Epidermal melanocyte (primary cell): ENCODE data around the gene ZMYND15.

Experiments
- DNase-seq: peaks from one replicate; pipeline ENCODE4 v3.0.0; 2011; ENCODE audit warnings: low spot score; ENCODE audit not compliant: insufficient read length

ZMYND15 gene

DNA sequence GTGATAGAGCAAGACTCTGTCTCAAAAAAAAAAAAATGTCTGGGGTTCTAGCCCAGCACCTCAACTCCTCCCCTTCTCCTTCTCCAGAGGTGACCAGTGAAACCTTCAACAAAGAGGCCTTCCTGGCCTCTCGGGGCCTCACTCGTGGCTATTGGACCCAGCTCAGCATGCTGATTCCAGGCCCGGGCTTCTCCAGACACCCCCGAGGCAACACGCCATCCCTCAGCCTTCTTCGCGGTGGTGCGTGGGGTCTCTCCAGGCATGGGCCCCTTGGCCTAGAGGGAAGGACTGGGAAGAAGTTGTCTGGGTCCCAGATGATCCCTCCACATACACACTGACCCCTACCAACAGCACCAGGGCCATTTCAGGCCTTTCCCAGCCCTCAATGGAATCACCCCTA lies 3.6 kb downstream of the ZMYND15 start:
- no peak for DNase-seq

DNA sequence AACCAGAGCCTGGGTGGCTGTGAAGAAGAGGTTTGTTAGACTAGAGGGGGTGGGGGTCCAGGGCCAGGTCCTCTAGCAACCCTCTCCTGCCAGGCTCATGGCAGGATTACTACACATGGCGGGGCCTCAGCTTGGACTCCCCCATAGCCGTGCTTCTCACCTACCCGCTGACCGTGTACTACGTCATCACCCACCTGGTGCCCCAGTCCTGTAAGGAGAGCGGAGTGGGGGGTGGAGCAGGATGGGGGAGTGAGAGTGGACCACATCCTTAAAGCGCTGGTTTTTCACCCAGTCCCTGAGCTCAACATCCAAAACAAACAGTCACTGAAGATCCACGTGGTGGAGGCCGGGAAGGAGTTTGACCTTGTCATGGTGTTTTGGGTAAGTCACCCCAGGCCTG lies 4.3 kb downstream of the ZMYND15 start:
- DNase-seq: no peak

DNA sequence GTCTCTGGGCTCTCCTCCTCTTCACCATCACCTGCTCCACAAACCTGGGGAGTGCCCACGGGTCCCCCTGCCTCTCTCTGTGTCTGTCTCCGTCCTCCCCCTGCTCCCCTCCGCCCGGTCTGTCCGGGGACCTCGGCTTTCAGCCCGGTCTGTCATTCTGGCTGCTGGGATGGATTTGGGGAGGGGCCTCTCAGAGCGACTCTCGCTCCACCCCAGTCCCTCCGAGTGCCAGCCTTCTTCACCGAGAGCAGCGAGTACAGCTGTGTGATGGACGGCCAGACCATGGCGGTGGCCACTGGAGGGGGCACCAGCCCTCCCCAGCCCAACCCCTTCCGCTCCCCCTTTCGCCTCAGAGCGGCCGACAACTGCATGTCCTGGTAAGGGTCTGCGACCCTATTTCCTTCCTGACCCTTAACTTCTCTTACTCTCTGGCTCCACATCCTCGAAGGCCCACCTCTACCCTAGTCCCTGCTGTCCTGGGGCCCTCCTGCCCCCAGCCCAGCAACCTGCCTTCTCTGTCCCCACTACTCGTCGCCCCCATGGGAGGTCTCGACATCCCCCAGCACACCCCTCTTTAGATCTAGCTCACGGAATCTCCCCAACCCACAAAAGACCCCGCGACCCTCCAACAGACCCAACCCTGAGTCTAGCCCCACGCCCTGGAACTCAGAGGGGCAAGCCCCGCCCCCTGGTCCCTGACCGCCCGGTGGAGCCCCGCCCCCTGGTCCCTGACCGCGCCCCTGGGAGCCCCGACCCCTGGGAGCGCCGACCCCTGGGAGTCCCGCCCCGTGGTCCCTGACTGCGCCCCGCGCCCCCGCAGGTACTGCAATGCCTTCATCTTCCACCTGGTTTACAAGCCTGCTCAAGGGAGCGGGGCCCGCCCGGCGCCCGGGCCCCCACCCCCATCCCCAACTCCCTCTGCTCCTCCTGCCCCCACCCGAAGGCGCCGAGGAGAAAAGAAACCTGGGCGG lies 5.7 kb downstream of the ZMYND15 start:
- no peak for DNase-seq

DNA sequence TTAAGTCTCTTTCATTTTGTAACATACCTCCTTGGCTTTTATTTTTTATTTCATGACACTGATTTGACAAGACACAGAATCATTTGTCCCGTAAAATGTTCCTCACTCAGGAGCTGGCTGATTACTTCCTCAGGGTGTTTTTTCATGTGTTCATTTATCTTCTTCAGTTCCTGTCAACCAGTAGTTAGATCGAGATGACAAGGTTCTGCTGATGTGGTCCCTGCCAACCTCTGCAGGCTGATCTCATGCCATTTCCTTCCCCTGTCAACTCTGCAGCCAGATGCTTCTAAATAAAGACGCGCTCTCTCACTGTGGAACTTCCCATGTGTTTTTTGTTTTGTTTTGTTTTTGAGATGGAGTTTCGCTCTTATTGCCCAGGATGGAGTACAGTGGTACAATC lies 8.2 kb downstream of the ZMYND15 start:
- no peak for DNase-seq

DNA sequence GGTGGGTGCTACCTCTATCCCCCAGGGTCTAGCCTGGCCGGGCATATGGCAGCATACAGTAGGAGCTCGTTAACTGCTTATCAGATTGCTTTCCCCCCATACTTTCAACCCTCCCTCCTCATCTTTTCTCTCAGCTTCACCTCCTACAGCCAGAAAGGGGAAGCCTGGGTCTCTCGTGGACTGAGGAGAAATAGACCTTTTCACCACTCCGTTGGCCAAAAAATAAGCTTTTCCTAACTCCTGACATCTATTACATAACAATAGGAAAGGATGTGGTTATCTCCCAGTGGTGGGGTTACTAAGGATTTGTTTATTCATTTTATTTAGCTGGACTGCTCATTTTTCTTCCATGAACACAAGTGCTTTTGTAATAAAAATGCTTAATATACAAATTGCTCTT lies 9.1 kb downstream of the ZMYND15 start:
- no peak for DNase-seq

DNA sequence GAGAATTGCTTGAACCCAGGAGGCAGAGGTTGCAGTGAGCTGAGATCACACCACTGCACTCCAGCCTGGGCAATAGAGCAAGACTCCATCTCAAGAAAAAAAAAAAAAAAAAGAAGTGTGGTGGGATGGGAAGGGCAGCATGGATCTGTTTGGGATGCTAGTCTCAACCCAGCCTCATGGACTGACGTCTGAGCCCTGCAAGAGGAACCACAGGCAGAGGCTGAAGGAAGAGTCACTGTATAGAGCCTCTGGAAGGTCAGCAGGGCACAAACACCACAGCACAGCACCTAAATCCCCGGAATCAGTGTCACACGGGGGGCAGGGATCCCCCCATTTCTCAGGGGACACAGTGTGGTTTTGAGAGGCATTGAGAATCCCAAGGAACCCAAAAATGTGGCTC lies 11.0 kb downstream of the ZMYND15 start:
- DNase-seq: no peak

DNA sequence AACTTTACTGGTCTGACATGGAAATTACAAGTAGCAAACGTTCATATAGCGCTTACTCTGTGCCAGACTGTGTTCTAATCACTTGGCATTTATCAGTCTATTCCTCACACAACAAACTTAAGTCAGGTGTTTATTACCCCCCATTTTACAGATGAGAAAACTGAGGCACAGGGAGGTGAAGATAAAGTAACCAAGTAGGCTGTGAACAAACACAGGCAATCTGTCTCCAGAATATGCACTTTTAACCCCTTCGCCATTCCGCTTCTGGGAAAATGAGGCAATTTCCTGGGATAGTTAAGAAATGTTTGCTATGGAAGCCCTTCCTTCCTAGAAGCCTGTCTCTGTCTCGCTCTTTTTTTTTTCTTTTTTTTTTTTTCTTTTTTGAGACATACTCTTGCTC lies 12.3 kb downstream of the ZMYND15 start:
- no peak for DNase-seq

DNA sequence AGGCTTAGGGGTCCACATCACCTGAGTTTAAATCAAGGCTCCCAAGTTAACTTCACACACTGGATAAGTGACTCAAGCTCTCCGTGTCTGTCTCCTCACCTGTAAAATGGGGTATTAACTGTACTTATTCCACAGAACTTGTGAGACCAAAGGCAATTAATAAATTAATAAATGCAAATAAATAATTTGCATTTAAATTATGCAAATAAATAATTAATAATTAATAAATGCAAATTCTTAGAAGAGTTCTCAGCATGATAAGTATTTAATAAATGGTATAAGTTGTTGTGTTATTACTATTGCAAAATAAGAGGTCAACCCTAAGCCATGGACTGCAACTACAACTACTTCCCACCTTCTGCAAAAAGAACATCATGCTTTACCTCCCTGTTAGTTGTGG lies 13.8 kb downstream of the ZMYND15 start:
- no peak for DNase-seq

DNA sequence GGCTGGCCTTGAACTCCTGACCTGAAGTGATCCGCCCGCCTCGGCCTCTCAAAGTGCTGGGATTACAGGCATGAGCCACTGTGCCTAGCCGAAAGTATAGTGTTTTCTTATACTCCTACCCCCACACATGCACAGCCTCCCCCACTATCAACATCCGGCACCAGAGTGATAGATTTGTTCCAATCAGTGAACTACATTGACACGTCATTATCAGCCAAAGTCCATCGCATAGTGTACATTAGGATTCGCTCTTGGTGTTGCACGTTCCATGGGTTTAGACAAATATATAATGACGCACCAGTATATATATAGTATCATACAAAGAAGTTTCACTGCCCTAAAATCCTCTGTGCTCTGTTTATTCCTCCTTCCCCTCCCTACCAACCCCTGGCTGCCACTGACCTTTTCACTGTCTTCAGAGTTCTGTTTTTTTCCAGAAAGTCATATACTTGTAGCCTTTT lies 20.2 kb downstream of the ZMYND15 start:
- no peak for DNase-seq

DNA sequence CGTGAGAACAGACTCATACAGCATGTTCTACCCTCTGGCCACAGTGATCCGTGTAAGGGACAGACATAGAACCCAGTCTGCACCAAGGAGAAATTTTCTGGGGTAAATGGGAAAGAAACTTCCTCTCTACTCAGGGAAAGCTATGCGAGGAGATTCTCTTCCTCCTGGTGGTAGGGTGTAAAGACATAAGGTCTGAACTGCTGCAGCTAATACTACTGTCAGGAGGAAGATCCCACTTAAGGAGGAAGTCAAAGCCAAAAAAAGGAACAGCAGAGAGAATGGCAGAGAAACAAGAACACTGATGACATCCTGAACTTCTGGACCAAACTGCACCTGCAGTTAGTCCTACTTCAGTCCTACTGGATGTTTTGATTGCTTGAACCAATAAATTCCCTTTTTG lies 25.0 kb downstream of the ZMYND15 start:
- DNase-seq: no peak

DNA sequence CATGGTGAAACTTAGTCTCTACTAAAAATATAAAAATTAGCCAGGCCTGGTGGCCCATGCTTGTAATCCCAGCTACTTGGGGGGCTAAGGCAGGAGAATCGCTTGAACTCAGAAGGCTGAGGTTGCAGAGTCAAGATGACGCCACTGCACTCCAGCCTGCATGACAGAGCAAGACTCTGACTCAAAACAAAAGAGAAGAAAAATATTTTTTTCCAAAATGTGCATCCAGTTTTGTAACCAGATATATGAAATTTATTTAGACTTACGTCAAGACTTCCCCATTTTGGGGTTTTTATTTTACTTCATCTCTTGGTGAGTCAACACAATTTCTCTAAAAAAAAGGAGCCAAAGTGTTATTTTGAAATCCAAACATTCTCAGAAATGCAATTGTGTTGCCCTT lies 26.6 kb downstream of the ZMYND15 start:
- DNase-seq: no peak

DNA sequence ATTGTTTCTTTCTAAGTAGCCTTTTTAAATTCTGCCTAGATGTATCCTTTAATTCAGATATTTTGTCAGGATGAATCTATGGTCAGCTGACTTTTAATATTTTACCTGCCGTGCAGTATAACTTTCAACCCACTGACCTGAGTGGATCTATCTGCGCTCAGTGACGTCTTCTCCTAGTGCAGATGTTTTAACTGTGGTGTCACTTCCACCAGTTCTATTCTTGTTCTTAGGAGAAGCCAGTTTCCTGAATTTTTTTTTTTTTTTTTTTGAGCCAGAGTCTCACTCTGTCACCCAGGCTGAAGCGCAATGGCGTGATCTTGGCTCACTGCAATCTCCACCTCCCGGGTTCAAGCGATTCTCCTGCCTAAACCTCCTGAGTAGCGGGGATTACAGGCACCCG lies 27.1 kb downstream of the ZMYND15 start:
- no peak for DNase-seq

DNA sequence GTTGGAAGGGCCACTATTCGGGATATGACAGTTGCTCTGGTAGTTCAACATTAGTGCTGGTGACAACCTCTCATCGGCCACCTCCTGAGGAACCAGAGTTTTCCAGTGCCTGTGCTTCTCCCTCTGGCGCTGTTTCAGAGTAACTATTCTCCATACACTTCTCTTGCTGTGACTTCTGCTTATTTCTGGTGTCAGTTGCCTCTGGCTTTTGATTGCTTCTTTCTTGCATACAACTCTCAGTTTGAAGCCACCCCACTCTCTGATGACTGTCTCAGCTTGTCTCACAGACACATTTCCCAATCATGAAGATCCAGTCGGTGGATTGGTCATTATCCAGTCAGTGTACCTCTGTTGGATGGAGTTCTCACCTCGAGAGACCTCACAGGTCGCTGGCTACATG lies 28.7 kb downstream of the ZMYND15 start:
- DNase-seq: no peak

DNA sequence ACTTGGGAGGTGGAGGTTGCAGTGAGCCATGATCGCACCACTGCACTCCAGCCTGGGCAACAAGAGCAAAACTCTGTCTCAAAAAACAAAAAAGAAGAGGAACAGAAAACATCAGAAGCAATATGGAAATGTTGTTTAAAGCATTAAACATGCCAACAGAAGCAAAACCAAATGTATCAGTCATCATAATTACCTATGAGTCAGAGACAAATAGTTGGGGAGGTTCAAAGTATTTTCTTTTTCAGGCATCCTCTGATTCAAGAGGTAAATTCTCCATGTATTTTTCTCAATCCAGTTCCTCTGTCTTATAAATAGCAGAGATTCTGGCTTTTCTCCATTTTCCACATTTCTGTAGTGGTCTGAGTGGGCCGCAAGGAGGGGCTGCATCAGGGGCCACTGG lies 30.0 kb downstream of the ZMYND15 start:
- DNase-seq: no peak

DNA sequence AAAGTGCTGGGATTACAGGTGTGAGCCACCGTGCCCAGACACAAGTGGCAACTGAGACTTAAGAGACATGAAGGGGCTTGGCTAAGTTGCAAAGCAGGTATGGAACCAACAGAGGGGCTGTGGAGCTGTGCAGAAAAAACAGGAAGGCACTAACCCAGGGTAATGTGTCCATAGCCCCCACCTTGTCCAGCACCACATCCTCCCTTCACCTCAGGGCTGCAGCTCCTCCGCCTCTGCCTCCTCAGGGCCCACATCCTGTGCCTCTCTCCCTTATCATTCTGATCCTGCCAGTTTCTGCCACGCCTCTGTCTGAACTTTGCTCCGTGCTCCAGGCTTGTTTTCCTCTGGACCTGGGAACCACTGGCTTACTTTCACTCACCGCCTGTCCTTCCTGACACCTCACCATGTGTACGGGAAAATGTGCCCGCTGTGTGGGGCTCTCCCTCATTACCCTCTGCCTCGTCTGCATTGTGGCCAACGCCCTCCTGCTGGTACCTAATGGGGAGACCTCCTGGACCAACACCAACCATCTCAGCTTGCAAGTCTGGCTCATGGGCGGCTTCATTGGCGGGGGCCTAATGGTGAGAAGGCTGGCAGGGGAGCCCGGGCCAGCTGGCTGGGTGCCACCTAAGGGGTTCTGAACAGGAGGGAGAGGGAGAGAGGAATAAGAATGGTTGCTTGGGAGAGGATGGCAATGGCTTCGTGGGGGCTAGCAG lies 32.0 kb downstream of the ZMYND15 start, which contains the start of gene TM4SF5:
TM4SF5 (plus strand) TSS at position 368 of the 716 bp plus-strand sequence; CDS start at position 405, 37 bp downstream.
- no peak for DNase-seq

DNA sequence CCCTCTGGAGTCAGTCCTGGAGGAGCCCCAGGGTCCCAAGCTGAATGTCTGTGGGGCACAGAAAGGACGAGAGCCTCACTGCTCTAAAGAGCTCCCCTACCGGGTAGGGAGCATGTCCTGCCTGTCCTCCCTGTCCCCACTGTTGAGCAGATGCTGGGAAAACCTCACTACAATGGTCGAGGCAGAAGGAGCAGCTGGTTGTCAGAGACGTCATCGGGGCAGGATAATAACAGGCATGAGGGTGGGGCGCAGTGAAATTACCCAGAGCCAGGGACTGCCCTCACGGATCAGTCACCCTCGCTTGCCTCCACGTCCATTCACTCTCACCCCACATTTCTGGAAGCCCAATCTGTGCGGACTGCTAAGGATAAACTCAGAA lies 32.6 kb downstream of the ZMYND15 start:
- no peak for DNase-seq

DNA sequence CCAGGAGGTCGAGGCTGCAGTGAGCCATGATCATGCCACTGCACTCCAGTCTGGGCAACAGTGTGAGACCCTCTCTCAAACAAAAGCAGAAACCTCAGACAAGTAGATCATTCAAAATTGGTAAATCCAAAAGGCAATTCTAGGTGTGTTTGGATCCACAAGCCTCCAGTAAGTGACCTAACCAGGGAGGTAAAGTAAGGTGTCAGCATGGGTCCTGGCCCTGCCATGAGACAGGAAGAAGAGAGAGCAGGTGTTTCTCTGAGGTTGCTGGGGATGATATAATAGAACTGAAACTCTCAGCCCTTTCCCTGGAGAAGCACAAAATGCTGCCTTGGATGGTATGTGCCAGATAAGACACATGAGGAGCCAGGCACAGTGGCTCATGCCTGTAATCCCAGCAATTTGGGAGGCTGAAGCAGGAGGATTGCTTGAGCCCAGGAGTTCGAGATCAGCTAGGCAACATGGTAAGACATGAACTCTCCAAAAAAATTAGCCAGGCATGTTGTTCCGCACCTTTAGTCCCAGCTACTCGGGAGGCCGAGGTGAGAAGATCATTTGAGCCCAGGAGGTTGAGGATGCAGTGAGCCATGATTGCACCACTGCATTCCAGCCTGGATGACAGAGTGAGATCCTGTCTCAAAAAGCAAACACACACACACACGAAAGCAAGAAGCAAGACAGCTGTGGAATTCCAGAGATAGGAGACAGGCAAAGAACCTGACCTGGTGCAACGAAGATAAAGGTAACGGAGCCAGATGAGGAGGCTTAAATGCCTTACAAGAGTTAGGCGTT lies 38.5 kb downstream of the ZMYND15 start:
- DNase-seq: no peak

DNA sequence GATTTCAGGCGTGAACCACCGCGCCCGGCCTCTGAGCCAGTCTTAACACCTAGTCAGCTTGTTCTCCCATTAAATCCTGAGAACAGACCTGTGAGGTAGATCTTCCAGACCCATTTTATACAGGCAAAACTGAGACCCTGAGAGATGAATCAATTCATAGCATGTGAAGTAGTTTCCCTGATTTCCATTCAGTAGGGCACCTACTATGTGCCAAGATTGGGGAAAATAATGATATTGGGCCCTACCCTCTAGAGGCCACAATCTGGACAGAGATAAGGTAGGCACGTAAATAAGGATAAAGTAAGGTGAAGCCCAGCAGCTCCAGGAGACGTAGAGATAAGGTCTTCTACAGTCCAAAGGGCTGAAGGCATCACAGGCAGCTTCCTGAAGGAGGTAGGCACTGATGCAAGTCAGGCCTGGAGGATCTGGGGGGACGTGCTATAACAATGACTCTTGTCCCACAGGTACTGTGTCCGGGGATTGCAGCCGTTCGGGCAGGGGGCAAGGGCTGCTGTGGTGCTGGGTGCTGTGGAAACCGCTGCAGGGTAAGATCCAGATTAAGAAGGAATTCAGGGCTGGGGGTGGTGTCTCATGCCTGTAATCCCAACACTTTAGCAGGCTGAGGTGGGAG lies 40.8 kb downstream of the ZMYND15 start:
- no peak for DNase-seq

DNA sequence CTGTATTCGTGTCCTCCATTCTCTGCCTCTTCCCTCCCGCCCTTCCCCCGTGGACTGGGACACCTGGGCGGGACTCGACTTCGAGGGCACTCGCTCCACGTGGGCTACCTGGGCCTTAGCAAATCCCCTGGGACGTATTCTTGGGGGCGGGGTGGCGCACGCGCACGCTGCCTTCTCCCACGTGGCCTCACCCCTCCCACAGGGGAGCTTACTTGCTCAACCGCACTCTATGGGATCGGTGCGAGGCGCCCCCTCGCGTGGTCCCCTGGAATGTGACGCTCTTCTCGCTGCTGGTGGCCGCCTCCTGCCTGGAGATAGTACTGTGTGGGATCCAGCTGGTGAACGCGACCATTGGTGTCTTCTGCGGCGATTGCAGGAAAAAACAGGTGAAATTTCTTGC lies 43.0 kb downstream of the ZMYND15 start:
- DNase-seq: no peak

DNA sequence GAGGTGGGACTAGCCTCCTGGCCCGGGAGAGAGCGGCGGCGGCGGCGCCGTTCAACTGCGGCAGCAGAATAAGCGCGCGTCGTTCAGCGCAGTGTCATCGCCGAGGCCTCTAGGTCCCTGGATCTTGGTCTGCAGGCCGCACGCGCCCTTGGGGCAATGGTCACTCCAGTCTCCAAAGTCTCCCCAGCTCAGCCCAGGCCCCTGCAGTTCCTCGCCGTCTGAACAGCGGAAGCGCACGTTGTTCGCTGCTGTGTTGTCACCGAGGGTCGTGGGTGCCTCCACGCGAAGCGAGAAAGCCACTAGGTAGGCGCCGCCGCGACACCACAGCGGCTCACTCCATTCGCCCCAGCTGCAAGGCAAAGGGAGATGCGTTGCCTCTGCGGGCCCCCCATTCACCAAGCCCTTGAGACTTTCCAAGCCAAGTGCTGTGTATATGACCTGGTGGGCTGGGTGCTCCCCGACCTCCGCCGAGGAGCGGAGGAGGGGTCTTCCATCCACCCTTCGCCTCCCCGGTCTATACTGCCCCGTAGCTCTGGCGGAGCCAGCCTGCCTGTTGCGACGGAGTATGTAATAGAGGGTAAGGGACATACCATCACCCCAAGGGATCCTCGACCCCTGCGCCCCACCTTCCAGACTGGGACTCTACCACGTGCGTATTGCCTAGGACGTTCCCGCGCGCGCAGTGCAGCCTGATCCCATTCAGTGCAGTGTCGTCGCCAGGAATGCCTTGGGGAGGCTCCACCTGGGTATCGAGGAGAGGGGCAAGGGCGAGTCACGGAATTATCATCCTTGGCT lies 45.9 kb downstream of the ZMYND15 start:
- no peak for DNase-seq
